GM19023 (cell line): Measurements from ENCODE around the gene DNAJC5G.
A peak's percentile ranks its signal among the peaks of the same experiment; 100 is the strongest.
"Not testable (repeated sequence)": the region's sequence is repeated elsewhere in the genome, so short reads cannot be mapped to it uniquely, and the experiment has no call there.

Experiments used
- ATAC-seq: cut with Tn5 transposase; IDR thresholded peaks from one replicate; pipeline ENCODE4 v1.9.1; 2021; ENCODE audit warnings: mild to moderate bottlenecking, moderate library complexity; ENCODE audit not compliant: unreplicated experiment

Gene DNAJC5G

DNA sequence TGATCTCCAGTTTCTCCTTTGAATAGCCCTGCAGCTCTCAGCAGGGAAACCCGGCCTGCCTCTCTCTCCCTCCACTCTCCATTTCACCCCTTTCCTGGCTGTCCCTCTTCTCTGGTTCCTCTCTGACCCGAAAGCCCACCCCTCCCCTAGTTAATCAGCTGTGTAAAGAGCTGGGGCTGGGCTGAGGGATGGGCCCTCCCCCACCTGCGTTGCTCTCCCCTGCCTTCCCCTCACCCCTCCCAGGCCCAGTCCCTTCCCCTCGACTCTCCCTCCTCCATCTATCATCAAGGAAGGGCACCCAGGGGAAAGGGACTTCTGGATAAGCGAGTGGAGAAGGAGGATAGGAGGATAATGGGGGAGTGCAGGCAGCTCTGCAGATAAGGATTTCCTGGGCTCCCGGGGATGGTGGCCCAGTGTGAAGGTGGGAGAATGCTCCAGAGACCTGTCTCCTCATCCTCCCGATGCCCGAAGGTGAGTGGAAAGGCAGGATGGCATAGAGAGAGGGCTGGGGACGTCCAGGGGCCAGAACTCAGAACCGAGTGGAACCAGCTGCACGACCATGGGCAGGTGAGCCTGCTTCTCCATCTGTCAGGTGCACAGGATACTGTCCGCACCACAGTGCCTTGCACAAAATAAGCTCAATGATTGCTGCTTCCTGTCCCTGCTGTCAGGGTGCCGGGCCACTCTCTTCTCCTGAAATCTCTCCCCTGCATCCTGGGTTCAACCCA, 24.4 kb upstream of the DNAJC5G start:
- ATAC-seq, result no peak

DNA sequence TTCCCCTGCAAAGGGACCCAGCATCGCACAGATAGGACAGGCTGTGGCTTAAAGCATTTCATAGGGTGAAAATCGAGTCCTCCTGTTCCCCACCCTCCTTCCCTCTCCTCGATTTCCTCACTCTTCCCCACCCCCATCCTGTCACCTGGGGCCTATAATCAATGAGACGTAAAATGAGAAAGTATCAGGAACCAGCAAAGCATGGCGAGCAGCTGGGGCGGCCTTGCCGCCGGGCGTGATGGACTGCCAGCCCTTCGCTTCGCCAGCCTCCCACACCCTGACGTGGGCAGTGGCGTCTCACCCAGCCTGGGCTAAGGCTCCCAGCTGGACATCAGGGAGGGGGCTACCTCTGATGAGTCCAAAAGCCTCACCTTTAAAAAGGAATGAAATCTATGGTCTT, 23.5 kb upstream of the DNAJC5G start:
- ATAC-seq, result no peak

DNA sequence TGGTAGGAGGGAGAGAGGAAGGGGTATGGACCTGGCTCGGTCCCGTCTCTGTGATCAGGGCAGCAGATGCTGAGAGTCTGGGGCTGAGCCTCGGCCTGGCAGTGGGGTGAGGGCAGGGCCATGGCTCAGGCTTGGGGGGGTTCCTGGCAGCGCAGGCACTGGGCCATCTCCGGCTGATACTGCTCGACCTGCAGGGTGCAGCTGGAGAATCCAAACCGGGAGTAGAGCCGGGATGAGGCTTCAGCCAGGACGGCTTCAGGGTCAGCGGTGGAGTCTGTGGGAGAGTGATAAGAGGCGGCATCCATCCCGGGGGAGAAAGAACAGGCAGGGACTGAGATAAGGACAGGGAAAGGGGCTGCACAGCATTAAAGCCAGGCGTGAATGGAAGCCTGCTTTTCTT, 20.0 kb upstream of the DNAJC5G start:
- no peak for ATAC-seq

DNA sequence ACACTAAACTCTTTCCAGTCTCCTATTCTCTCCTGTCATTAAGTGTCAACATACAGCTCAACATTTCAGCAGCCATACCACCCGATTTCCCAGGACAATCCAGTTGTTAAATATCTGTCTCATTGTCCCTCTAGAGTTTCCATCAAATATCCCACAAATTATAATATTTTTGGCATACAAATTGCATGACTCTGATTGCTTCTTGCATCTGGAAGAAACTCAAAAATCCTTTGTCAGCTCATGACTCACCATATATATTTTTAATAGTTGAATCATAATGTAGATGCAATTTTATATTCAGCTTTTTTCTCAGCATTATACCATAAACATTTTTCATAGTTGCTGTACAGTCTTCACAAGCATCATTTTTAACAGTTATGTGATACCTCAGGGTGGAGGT, 19.6 kb upstream of the DNAJC5G start:
- ATAC-seq, result no peak

DNA sequence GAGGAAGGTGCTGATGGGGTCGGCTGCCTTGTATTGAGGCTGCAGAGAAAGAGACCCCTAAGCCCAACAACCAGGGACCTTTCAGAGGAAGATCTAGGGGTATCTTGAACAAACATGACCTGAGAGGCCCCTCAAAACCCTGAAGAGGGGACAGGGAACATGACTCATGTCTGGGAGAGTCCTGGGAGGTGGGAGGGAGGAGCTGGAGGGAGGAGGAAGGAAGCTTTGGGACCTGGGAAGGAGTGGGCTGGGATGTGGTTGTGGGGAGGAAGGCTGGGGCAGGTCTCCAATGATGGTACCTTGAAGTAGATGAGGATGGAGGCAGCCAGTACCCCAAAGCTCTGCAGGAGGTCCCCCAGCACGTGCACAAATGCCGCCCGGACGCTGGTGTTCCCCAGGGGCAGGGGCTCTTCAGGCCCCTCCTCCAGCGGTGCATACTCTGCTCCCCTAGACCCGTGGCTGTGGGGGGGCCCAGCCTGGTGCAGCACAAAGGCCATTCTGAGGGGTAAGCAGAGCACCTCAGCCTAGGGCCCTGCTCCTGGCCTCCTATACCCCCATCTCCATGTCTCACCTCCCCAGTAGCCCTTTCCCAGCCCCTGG, 18.3 kb upstream of the DNAJC5G start:
- ATAC-seq, result no peak

DNA sequence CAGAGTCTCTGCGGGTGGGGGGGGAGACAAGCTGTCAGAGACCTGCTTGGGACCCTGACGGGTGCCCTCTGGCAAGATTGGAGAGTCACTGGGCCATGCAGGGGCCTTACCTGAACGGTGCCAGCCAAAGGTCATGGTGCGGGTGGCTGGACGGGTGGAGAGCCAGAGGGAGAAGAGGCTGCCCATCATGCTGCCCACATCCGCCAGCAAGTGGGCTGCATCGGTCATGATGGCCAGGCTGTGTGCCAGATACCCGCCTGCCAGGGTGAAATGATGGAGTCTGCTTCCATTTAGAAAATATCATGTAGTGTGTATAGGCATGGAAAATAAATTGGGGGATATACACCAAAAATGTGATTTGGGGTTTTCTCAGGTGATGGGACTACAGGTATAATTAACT, 17.2 kb upstream of the DNAJC5G start:
- no peak for ATAC-seq

- no peak for ATAC-seq
Measured at GRCh38 chr2:27261241-27261925, 13.8 kb upstream of the DNAJC5G start.

DNA sequence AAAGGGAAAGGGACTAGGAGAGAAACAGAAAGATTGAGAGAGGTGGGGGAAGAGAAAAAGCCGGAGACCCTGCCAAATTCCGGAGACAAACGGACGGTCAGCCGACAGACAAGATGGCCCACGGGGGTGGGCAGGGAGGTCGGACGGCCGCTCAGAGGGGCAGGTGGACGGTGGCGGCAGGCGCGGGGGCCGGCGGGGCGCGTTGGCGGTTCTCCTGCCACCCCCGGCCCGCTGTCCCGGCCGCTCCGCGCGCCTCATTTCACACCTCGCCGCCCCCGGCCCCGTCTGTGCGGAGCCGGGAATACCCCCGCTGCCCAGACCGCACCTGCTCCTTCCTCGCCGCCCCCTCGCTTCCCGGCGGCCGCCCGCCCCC, 13.3 kb upstream of the DNAJC5G start:
- ATAC-seq, result no peak

DNA sequence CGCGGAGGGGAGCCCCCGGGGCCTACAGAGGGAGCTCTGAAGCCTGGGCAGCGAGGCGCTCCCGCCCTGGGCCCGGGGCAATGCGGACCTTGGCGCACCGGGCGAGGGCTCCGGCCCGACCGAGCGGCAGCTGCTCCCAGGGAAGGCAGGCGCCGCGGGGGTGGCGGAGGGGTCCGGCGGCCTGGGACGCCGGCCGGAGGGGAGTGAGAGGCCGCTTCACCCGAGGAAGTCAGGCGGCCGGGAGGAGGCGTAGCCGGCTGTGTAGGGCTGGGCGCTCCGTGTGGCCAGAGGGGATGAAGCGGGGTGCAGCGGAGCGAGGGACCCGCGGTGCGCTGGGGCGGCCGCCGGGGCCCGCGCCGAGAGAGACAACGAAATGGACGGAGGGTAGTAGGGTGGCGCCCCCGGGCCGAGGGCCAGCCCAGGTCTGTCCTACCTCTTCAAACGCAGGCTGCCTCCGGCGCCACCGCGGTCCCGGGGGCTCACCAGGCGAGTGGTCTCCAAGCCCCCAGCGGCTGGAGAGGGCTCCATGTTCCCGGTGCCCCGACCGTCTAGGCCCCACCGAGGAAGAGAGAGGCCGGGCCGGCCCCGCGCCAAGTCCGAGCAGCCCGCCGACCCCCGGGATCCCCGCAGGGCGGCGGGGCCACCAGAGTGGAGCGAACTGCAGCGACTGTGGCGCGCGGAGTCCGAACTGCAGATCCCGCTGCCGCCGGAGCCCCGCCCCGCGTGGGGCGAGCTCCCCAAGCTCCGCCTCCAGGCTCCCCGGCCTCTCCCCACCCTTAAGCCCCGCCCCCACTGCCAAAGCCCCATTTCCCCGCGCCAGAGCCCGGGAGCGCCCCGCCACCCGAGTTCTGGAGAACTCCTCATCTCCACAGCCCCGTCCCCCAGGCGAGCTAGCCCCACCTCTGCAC, 12.6 kb upstream of the DNAJC5G start, which contains the start of gene SLC30A3:
Gene SLC30A3, minus strand, starts transcription at position 669 of the 908 bp plus-strand sequence. Its CDS starts 141 bp downstream, at position 528.
- ATAC-seq, result peak; percentile 49

GRCh38 chr2:27263287-27264252, 11.7 kb upstream of the DNAJC5G start:
- no peak for ATAC-seq

- no peak for ATAC-seq
Measured at GRCh38 chr2:27264253-27264752, 10.9 kb upstream of the DNAJC5G start.

DNA sequence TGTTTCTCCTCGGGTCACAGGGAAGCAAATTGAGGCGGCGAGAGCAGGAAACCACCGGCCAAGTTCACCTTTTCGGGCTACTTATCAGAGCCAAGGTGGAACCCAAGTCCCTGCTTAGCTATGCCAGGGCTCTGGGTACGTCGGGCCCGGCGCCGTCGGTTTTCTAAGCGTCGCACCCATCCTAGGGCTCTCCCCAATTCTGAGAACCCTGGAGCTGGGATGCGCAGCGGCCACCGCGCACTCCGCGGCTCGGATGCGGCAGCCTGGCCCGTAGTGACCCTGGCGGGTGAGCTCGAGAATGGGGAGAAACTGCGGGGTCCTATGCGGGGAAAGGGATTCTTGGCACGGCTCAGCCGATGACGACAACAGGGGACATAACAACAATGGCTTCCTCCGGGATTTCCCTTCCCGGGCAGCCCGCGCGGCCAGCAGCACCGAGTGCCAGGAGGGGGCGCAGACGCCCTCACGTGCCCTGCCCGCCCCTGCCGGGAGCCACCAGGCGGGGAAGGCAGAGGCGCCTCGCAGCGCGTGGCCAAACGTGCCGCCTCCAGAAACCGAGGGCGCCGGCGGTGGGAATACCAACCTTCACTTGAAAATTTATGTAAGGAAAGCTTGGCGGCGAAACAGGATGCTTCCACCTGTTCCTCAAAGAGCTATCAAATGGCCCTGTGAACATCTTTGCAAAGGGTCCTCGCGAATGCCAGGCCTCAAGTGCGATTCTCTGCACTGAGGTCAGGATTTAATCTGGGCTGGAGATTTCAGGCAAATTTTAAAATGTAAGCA, 10.3 kb upstream of the DNAJC5G start:
- no peak for ATAC-seq

DNA sequence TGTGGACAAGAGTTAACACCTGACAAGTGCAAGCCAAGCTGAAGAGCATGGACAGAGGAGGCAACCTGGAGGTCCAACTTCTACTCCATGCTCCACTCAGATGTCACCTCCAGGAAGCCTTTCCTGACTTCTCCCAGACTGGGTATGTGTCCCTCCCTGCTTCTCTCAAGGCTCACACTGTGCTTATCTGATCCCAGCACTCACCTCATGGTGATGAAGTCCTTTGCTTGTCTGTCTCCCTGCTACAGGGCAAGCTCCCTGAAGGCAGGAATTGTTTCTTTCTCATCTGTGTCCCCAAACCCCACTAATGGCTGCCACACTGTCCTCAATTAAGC, 9.7 kb upstream of the DNAJC5G start:
- ATAC-seq, result no peak

GRCh38 chr2:27268296-27268695, 6.9 kb upstream of the DNAJC5G start:
- ATAC-seq, result not testable (repeated sequence)

DNA sequence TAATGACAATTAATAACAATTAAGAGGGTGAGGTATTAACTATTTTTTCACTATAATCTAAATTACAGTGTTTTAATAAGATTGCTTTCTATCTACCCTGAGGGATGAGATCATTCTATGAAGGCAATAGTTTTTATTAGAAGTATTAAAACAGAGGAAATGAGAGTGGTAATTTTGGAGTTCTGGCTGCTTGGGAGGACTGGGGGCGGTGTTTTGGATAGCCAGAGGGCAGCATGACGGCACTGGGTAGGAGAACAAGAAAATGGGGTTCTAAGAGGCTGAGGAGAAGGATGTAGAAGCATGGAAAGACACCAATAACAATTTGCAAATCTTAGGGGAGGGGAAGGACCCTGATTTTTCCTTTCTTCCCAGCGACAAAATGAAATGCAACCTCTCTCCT, 5.1 kb upstream of the DNAJC5G start:
- ATAC-seq, result no peak

GRCh38 chr2:27270670-27271069, 4.6 kb upstream of the DNAJC5G start:
- ATAC-seq, result no peak

- ATAC-seq, result no peak
Measured at GRCh38 chr2:27271631-27272340, 3.4 kb upstream of the DNAJC5G start.
